Retina (tissue), 1 donor: ENCODE data around the gene SUFU.
"Not testable (repeated sequence)": the region's sequence is repeated elsewhere in the genome, so short reads cannot be mapped to it uniquely, and the experiment has no call there.

Experiments
- DNase-seq: peaks from one replicate; pipeline ENCODE4 v3.0.0-alpha.2; 2016

The SUFU gene

DNA sequence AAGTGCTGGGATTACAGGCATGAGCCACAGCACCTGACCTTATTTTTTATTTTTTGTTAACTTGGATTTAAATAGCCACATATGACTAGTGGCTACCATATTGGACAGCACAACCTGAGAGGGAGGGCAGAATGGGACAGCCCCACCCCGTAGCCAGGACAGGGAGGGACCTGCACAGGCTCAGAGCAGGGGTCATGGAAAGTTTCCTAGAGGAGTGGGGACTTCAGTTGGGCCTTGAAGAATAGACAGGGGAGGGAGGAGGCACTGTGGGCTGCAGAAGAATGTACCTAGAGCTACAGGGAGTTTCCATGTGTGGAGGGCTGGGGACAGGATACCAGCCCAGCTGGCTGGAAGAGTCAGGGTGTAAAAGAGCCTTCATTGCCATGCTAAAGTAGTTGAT is 149.3 kb downstream of the SUFU start:
- DNase-seq = no peak

DNA sequence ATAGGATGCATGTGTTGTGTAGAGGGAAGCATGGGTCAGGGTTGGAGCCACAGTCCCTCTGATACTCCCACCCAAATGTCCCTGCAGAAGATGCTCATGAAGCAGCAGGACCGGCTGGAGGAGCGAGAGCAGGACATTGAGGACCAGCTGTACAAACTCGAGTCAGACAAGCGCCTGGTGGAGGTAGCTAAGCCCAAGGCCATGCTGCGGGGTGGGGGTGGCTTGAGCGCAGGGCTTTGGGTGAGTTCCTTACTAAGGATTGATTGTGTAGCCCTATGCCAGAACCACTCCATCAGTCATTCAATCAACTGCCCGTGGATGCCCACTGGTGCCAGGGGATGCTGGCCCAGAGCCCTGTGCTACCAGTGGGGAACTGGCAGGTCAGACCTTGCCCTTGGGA is 150.8 kb downstream of the SUFU start:
- DNase-seq = no peak

DNA sequence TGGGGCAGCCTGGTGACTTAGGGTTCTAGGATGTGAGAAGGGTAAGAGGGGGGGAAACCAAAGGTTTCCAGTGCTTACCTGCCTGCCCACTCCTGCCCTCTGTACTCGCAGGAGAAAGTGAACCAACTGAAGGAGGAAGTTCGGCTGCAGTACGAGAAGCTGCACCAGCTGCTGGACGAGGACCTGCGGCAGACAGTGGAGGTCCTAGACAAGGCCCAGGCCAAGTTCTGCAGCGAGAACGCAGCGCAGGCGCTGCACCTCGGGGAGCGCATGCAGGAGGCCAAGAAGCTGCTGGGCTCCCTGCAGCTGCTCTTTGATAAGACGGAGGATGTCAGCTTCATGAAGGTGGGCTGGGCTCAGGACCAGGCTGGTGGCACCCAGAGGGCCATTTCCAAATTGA is 151.2 kb downstream of the SUFU start:
- DNase-seq = no peak

DNA sequence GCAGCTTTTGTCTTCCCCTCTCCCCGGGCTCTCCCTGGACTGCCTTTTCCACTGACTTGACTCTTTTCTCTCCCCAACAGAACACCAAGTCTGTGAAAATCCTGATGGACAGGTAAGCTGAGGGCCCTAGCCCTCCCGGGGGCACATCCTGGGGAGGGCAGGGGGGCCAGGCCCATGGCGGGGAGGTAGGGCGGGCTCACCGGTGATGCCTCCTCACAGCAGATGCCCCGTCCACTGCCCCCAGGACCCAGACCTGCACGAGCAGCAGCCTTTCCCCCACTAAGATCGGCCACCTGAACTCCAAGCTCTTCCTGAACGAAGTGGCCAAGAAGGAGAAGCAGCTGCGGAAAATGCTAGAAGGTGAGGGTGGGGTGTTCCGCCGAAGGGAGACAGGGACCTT is 152.3 kb downstream of the SUFU start:
- no peak for DNase-seq

DNA sequence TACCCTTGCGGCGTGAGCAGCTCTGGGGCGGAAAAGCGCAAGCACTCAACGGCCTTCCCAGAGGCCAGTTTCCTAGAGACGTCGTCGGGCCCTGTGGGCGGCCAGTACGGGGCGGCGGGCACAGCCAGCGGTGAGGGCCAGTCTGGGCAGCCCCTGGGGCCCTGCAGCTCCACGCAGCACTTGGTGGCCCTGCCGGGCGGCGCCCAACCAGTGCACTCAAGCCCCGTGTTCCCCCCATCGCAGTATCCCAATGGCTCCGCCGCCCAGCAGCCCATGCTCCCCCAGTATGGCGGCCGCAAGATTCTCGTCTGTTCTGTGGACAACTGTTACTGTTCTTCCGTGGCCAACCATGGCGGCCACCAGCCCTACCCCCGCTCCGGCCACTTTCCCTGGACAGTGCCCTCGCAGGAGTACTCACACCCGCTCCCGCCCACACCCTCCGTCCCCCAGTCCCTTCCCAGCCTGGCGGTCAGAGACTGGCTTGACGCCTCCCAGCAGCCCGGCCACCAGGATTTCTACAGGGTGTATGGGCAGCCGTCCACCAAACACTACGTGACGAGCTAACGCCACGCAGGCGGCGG is 153.1 kb downstream of the SUFU start:
- no peak for DNase-seq

DNA sequence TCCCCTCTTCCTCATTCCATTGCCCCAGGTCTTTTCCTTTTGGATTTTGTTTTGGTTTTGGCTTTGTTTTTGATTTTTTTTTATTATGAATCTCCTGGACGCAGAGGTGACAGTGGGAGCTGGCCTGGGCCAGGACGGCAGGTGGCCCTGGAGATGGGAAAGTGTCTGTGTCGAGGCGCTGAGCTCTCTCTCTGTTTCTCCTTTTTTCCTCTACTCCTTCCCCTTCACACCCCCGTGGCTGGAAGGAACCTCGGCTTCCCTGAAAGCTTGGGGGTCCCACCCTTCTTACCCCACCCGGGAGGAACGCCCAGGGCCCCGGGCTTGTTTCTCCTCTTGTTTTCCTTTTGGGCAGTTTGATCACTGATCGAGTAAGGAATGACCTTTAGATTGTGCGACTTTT is 153.7 kb downstream of the SUFU start:
- DNase-seq = no peak

DNA sequence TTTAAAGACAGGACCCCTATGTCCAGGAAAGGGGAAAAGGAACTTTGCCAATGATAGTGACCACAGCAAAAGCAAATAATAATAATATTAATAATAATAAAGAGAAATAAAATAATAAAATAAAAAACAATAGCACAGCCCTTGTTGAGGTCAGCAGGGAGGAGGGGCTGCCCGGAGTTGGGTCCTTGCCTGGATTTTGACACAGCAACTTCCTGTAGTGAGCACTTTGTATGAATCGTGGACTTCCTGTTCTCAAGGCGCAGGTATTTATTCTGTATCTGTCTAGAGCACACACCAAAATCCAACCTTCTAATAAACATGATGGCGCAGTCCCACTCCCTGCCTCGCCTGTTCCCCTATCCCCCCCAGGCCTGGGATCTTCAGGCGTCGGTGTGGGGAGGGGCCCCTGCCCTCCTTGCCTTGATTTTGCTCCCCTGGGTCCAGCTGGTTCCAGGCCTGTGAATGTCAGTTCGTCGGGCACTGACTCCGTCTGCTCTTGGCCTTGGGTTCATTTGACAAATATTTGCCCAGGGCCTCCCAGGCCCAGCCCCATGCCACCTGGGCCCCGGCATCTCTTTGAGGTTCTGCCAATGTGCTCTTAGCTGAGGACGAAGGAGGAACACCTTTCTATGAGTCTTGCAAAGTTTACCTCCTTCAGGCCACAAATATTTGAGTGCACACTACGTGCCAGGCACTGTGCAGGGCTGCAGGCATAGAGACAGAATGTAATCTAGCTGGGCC is 154.4 kb downstream of the SUFU start:
- no peak for DNase-seq

DNA sequence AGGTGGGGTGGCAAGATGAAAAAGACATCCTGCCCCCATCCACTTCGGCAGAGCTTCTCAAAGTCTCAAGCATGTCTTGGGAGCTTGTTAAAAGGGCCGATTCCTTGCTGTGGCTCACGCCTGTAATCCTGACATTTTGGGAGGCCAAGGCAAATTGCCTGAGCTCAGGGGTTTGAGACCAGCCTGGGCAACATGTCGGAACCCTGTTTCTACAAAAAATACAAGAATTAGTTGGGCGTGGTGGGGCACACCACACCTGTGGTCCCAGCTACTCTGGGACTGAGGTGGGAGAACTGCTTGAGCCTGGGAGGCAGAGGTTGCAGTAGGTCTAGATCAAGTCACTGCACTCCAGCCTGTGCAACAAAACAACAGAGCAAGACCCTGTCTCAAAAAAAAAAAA is 155.0 kb downstream of the SUFU start:
- DNase-seq = no peak

DNA sequence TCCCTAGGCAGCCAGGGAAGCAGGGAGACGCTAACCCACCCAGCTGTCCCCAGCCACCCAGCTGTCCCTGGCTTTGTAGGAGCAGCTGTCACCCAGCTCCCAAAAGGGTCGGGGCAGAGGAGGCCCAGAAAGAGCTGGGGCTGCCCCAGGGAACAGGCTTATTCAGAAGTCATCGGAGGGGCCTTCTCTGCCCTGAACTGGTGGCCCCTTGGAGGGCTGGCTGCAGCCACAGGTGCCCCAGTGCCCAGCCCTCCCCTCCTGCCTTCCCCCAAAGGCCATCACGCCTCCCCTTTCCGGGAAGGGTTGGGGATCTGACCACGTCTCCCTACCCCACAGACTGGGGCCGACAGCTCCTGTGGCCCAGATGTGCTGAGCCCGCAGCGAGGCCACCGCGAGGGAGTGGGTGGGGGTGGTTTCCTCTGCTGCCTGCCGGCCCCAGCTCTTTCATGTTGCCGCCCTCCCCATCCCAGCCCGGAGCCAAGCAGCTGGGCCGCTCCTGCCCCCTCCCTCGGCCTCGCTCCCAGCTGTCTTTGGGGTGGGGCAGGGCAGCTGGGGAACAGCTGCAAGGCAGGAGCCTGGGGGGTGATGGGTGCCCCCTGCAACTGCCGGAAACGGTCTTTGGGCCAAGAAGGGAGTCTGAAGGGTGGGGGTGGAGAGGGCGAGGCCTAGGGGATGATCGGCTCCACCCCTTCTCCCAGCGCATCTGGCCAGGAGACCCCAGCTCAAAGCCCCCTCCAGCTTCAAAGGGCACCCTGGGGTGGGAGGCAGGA is 157.3 kb downstream of the SUFU start:
- peak; percentile 64 for DNase-seq

DNA sequence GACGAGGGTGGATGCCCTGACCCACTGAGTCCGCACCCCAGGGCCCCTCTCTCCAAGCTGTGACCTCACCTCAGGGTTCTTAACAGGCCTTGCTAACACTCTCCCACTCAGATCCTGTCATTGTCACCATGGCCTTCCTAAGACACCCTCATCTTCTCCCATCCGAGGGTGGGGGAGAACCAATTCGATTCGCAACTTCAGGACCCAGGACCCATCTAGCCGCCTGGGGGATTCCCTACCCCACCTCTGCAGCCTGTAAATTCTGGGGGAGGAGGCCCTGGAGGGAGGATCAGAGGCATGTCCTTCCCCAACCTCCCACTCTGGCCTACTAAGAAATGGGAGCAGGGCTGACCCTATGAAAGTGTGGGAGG is 157.9 kb downstream of the SUFU start:
- no peak for DNase-seq

DNA sequence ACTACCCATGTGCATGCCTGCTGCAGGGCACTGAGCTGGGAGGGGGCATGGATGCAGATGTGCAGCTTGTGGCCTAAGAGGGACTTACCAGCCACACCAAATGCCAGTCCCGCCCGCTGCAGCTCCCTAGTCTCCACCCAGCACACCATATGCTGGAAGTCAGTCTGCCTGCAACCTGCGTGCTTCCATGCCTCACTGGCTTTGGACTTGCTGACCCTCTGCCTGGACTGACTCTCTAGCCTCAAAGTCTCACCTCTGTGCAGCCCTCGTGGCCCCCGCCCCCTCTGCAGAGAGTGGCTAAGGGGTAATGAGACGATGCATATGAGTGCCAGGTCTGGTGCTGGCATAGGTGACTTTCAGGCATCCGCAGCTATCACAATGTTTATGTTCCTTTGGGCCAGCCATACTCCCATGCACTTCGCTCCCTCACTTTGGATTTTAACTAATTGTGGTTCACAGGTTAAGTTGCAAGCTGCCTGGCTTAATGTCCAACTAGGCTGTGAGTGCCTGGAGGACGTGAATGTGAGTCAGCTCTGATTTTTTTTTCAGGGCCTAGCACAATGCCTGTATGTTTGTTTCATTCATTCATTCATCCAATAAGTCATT is 162.2 kb downstream of the SUFU start:
- DNase-seq = no peak

DNA sequence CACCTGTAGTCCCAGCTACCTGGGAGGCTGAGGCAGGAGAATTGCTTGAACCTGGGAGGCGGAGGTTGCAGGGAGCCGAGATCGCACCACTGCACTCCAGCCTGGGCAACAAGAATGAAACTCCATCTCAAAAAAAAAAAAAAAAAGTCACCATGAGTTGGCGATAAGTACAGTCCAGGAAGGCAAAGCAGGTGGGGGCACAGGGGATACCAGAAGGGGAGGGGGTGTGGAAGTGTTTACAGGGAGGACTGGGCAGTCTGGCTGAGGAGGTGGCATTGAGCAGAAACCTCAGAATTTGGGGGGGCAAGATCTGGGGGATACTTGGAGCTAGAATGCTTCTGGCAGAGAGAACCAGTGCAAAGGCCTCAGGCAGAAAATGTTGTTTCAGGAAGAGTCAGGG is 163.6 kb downstream of the SUFU start:
- not testable (repeated sequence) for DNase-seq

DNA sequence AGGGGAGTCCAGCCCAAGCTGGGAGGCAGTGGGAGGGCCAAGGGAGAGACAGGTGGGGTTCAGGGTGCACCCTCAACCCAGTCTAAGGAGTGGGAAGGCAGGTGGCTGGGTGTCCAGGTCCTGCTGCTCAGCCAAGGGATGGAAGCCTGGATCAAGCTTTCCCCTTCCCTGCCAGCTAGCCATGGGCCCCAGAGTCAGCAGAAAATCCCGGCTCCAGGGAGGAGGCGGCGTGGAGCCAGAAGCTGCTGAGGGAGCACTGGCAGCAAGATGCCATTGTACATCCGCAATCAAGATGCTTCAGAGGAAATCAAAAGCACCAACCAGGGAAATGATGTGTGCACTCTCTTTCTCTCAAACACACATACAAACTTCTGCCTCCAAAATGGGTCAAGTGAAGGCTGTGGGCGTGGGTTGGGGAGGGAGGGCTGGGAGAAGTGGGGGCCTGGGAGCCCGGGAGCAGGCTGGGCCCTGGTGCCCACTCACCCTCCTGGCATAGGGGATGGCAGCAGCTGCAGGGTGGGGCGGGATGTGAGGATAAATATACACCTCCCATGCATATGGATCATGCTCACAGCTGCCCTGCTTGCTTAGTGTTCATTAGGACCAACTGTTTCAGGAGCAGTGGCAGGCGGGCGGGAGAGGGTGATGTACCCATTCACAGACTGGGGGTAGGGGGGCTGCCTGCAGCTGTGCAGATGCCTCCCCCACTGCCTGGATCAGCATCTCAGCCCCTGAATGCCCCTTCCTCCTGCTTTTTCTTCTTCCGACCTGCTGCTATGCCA is 164.7 kb downstream of the SUFU start:
- DNase-seq = peak; percentile 10

DNA sequence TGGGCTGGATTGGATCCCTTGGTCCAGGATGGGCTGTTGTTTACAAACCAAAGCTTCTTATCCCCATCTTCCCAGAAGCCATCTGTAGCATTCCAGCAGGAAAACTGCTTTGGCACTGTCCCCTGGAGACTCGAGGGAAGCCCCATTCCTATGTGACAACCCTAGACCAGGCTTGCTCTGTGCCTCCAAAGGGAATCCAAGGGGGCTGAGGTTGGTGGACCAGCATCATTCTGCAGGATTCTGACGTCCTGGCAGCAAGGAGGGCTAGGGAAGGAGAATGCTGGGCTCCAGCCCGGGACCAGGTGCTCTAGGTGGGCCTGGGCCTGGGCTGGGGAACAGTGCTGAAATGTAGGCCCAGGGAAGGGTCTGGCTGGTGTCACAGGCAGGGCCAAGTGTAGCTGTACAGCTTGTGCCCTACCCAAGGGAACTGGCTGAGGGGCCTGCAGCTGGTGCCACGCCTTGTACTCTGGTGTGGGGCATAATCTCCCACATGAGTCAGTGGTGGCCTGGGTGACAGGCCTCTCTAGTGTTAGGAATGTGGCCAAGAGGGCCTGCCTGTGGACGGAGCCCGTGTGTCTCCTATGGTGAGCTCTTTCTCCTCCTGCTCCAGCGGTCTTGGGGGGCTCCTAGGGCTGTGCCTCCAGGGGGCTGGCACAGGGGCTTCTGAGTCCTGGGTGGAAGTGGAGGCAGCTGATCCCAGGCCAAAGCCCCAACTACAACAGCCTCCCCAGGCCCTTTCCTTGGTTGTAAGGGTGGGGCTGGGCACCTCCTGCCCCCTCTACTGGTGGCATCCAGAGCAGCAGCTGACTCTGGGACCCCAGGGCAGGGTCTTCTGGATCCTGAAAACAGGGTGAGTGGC is 165.7 kb downstream of the SUFU start:
- peak; percentile 35 for DNase-seq

DNA sequence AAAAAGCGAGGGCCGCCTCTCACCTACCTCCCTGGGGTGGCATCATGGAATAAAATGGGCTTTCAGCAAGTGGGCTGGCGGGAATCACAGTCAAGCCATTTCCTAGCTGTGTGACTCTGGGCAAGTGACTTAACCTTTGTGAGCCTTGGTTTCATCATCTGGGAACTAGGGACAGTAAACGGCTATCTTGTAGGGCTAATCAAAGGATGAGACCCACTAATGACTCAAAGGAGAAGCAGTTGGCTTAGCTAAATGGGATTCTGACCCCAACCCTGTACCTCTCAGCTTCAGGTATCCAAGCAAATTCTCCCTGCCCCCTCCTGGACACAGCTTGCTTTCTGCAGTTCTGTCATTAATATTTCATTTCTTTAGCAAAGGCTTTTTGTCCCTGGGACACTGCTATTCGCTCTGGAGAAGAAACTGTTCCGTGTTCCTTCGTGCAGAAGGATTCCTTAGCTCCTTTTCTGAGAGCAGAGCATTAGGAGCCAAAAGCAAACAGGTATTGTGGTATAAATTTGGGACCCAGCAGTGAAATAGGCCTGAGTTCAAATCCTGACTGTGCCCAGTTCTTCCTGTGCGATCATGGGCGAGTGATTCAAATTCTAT is 166.4 kb downstream of the SUFU start:
- DNase-seq = peak; percentile 49

DNA sequence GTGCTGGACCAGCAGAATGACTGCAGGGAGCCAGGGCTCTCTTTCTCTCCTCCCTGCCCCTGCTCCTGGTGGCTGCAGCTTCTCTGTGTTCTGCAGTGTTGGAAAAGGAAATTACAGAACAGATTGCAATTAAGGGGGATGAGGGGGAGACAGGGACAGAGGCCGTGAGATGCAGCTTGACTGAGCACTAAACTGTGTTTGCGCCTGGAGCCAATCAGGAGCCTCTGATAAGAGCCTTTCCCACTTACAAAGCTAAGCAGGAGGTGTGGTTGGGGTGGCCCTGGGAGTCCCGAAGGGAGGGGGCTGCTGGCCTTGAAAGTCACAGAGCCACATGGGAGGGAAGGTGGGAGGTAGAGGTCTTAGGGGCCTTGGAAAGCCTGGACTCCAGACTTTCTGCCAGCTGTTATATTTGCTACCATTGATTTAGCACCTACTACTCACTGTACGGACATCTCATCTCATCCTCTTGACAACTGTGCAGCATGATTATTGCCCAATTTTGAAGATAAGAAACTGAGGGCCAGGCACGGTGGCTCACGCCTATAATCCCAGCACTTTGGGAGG is 167.2 kb downstream of the SUFU start:
- DNase-seq = peak; percentile 54

DNA sequence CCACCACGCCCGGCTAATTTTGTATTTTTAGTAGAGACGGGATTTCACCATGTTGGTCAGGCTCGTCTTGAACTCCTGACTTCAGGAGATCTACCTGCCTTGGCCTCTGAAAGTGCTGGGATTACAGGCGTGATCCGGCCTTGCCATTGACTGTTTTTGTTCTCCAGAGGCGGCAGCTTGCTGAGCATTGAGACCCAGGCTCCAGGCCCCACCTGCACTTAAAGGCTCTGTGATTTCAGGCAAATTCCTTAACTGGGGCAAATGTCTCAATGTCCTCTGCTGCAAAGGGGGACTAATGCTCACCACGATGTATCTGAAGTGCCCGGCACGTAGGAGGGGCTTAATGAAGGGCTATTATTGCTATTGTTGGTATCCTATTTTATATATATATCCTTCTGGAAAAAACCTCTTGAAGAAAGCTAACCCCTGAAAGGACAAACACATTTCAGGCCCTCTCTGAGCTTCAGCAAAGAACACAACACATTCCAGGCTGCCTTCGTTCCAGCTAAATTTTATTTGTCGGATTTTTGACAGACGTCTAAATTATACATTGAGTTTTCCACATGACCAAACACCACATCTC is 169.6 kb downstream of the SUFU start:
- peak; percentile 40 for DNase-seq

DNA sequence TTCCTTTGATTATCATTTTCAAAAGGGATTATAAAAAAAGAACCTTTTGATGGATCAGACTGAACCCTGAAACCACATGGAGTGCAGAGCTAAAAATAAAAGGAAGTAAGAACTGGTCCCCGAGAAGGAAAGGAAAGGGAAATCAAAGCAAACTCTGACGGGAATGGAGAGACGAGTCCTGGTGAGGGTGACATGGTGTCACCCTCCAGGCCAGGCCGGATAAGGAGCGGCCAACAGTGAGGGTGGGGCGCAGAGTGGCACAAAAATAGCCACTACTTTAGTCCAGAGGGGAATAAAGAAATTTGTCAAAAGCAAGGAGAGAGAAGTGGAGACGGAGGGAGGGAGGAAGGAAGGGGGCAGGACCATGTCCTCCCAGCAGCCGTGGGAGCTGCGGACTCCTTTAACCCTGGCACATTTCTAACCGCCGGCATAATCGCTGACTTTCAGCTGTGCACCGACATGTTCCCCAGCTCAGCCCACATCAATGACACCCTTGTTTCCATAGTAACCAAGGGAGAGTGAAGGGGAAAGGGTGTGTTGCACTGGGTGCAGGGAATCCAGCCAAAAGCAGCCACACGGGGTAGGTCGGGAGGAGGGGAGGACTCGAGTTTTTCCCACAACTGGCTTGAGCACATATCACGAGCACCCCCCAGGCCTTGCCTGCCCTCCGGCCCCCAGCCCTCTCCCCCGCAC is 170.2 kb downstream of the SUFU start:
- DNase-seq = peak; percentile 82

DNA sequence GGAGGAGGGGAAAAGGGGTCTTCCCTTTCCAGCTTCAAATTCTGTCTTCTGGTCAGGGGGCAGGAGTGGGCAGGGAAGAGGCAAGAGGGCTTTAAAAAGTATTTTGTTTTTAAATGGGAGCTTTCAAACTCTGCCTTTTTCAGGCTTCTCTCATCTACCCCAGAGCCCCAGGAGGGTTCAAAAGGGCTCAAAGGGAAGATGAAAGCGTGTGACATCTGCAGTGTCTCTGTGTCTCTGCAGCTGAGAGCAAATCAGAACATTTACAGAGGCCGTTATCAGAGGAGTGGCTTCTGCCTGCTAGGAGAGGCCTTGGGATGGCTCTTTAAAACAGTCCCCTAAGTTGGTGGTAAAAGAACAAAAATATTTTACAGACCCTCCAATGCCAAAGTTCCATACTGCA is 170.8 kb downstream of the SUFU start:
- DNase-seq = peak; percentile 58

DNA sequence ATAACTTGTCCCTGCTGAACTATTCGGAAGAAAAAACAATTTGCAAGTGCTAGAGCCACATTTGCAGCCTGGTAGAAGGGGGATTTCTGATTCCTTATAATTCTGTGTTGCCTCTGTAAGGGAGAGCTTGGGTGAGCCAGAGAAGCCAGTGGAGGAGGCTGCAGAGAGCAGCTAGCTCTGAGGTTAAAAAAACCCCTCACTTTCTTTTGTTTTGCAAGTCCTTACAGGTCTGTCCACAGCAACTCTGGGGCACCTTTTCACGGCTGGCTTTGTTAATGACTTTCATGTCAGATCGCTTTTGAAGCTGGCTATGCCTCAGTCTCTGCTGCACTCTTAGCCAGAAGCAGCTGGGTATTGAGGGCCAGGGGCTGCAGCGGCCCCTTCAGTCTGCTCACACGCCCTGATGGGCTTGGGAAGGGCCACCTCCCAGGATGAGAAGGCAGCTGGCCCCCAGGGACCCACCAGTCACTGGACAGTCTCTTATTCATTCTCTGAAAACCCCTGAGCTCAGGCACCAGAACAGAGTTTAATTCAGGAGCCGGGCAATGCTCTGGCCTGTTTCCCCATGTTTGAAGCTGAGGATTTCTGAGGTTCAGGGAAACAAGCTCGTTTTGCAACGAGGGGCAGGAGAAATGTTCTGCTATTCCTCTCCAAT is 171.4 kb downstream of the SUFU start:
- DNase-seq = peak; percentile 78
